Esophagus (tissue), 2 donors: ENCODE measurements around the gene AOC2. TPM values are rescaled to one million over a fixed set of nuclear protein-coding genes. Genes with fewer than 3 reads are reported as not detected.
"Not testable (repeated sequence)": the region's sequence is repeated elsewhere in the genome, so short reads cannot be mapped to it uniquely, and the experiment has no call there.

Experiments used
- H3K27ac ChIP-seq, 2 donors: one replicate each; pipeline ENCODE4 v1.5.1; 2013; ENCODE audit warnings: low read depth in 2 of 2, mild to moderate bottlenecking in 2 of 2, inconsistent platforms in 1 of 2, low read length in 1 of 2, moderate library complexity in 1 of 2
- H3K27me3 ChIP-seq, 2 donors: one replicate each; pipeline ENCODE4 v1.6.1; 2013; ENCODE audit warnings: low read length in 2 of 2, control low read depth in 1 of 2, mild to moderate bottlenecking in 1 of 2; ENCODE audit not compliant: insufficient read depth in 2 of 2, control insufficient read depth in 1 of 2
- H3K36me3 ChIP-seq, 2 donors: one replicate each; pipeline ENCODE4 v1.6.1; 2013; ENCODE audit warnings: low read length in 1 of 2; ENCODE audit not compliant: control insufficient read depth in 2 of 2, insufficient read depth in 2 of 2
- H3K4me1 ChIP-seq, 2 donors: one replicate each; pipeline ENCODE4 v1.6.1; 2013; ENCODE audit warnings: low read length in 1 of 2; ENCODE audit not compliant: control insufficient read depth in 2 of 2, insufficient read depth in 2 of 2
- H3K4me3 ChIP-seq, 2 donors: one replicate each; pipeline ENCODE4 v1.5.1; 2013; ENCODE audit warnings: low read length in 2 of 2, mild to moderate bottlenecking in 2 of 2, low read depth in 1 of 2, moderate library complexity in 1 of 2
- H3K9me3 ChIP-seq, 2 donors: one replicate each; pipeline ENCODE4 v1.6.1; 2013; ENCODE audit warnings: mild to moderate bottlenecking in 2 of 2, low read depth in 1 of 2, low read length in 1 of 2, moderate library complexity in 1 of 2; ENCODE audit not compliant: control insufficient read depth in 2 of 2, insufficient read depth in 1 of 2
- WGBS, 2 donors: extraction: QIAGEN DNeasy Blood & Tissue Kit; methylation state at CpG; one replicate each; pipeline ENCODE4 v1.1.7; 2013; 5-methylcytosine and 5-hydroxymethylcytosine counted together
- polyA plus RNA-seq, 2 donors: library from polyadenylated mRNA; stranded (reverse); fragments of 200-250 nt; gene quantifications; one replicate each; pipeline ENCODE4 v1.2.3, GENCODE V29; 2013
- donor health status: healthy with polysubstance abuse.
- donor health status: Bipolar disorder and iron deficiency.

The AOC2 gene
- polyA plus RNA-seq, 2 donors: 0.24 to 0.86 TPM

- WGBS, 2 donors: 92 to 97% methylated on average over 10 of the region's 10 CpGs
Observed at GRCh38 chr17:42877037-42877436, 32.7 kb downstream of the AOC2 start.

GRCh38 chr17:42878123-42878880 lies 33.9 kb downstream of the AOC2 start:
- H3K4me1 ChIP-seq: no peaks in the 10 kb centered on the region
- H3K4me3 ChIP-seq: no peak overlapping the region
- 39 to 46% methylated on average over 12 to 13 of the region's 13 CpGs for WGBS, 2 donors
- H3K36me3 ChIP-seq: no peaks in the 10 kb centered on the region
- H3K27ac ChIP-seq: no peak overlapping the region
- no peaks in the 10 kb centered on the region for H3K9me3 ChIP-seq
- no peaks in the 10 kb centered on the region for H3K27me3 ChIP-seq

More at GRCh38 chr17:42877037-42877436, 32.7 kb downstream of the AOC2 start:
- Histone ChIP-seq H3K9me3 (no peaks in the 10 kb centered on the region), H3K4me3 (no peak overlapping the region), H3K27me3 (peaks cover 0 to 4% of the 10 kb centered on the region in 2 donors), H3K36me3 (no peaks in the 10 kb centered on the region), H3K27ac (no peak overlapping the region), H3K4me1 (no peaks in the 10 kb centered on the region)

- H3K36me3 ChIP-seq: no peaks in the 10 kb centered on the region
- H3K4me3 ChIP-seq: no peak overlapping the region
- H3K27ac ChIP-seq: no peak overlapping the region
- no peaks in the 10 kb centered on the region for H3K27me3 ChIP-seq
- H3K9me3 ChIP-seq: no peaks in the 10 kb centered on the region
- H3K4me1 ChIP-seq: no peaks in the 10 kb centered on the region
- WGBS, 2 donors: 80 to 85% methylated on average over 8 of the region's 8 CpGs
Observed at GRCh38 chr17:42878924-42879595, 34.7 kb downstream of the AOC2 start.

- 59 to 65% methylated on average over 6 of the region's 6 CpGs for WGBS, 2 donors
Observed at GRCh38 chr17:42879596-42879985, 35.2 kb downstream of the AOC2 start.

GRCh38 chr17:42880776-42881310 lies 36.5 kb downstream of the AOC2 start:
- H3K36me3 ChIP-seq: no peaks in the 10 kb centered on the region
- 79 to 87% methylated on average over 5 of the region's 5 CpGs for WGBS, 2 donors

More at GRCh38 chr17:42879596-42879985, 35.2 kb downstream of the AOC2 start:
- Histone ChIP-seq H3K27me3 (no peaks in the 10 kb centered on the region), H3K9me3 (no peaks in the 10 kb centered on the region), H3K36me3 (no peaks in the 10 kb centered on the region), H3K4me1 (no peaks in the 10 kb centered on the region), H3K27ac (no peak overlapping the region), H3K4me3 (no peak overlapping the region)

GRCh38 chr17:42881706-42882105 lies 37.3 kb downstream of the AOC2 start:
- WGBS, 2 donors: 85 to 86% methylated on average over 6 of the region's 6 CpGs
- H3K4me3 ChIP-seq, H3K36me3 ChIP-seq, H3K4me1 ChIP-seq, H3K27me3 ChIP-seq, H3K27ac ChIP-seq, H3K9me3 ChIP-seq: not testable (repeated sequence)

More at GRCh38 chr17:42880776-42881310, 36.5 kb downstream of the AOC2 start:
- H3K4me1 ChIP-seq: no peaks in the 10 kb centered on the region
- no peaks in the 10 kb centered on the region for H3K9me3 ChIP-seq
- H3K4me3 ChIP-seq: no peak overlapping the region
- H3K27ac ChIP-seq: no peak overlapping the region
- H3K27me3 ChIP-seq: no peaks in the 10 kb centered on the region

GRCh38 chr17:42882166-42882565 lies 37.8 kb downstream of the AOC2 start:
- H3K27ac ChIP-seq: no peak overlapping the region
- no peak overlapping the region for H3K4me3 ChIP-seq
- H3K36me3 ChIP-seq: no peaks in the 10 kb centered on the region
- no peaks in the 10 kb centered on the region for H3K9me3 ChIP-seq
- no peaks in the 10 kb centered on the region for H3K27me3 ChIP-seq
- WGBS, 2 donors: 86 to 89% methylated on average over 8 of the region's 8 CpGs
- H3K4me1 ChIP-seq: no peaks in the 10 kb centered on the region

- WGBS, 2 donors: 82 to 83% methylated on average over 7 of the region's 7 CpGs
- Histone ChIP-seq H3K4me1 (no peaks in the 10 kb centered on the region), H3K36me3 (no peaks in the 10 kb centered on the region), H3K4me3 (no peak overlapping the region), H3K27me3 (no peaks in the 10 kb centered on the region), H3K27ac (no peak overlapping the region), H3K9me3 (no peaks in the 10 kb centered on the region)
Observed at GRCh38 chr17:42883802-42884558, 39.6 kb downstream of the AOC2 start.

GRCh38 chr17:42885806-42886205 lies 41.4 kb downstream of the AOC2 start:
- 90 to 94% methylated on average over 3 of the region's 3 CpGs for WGBS, 2 donors
- H3K4me3 ChIP-seq, H3K27ac ChIP-seq, H3K36me3 ChIP-seq, H3K27me3 ChIP-seq, H3K9me3 ChIP-seq, H3K4me1 ChIP-seq: not testable (repeated sequence)
